NK-92 (cell line): ENCODE measurements around the gene RCAN2.

Experiments
- DNase-seq: peaks from one replicate; lab custom pipeline; 2025; ENCODE audit not compliant: unreplicated experiment; lab: John Stamatoyannopoulos, UW

RCAN2 gene

DNA sequence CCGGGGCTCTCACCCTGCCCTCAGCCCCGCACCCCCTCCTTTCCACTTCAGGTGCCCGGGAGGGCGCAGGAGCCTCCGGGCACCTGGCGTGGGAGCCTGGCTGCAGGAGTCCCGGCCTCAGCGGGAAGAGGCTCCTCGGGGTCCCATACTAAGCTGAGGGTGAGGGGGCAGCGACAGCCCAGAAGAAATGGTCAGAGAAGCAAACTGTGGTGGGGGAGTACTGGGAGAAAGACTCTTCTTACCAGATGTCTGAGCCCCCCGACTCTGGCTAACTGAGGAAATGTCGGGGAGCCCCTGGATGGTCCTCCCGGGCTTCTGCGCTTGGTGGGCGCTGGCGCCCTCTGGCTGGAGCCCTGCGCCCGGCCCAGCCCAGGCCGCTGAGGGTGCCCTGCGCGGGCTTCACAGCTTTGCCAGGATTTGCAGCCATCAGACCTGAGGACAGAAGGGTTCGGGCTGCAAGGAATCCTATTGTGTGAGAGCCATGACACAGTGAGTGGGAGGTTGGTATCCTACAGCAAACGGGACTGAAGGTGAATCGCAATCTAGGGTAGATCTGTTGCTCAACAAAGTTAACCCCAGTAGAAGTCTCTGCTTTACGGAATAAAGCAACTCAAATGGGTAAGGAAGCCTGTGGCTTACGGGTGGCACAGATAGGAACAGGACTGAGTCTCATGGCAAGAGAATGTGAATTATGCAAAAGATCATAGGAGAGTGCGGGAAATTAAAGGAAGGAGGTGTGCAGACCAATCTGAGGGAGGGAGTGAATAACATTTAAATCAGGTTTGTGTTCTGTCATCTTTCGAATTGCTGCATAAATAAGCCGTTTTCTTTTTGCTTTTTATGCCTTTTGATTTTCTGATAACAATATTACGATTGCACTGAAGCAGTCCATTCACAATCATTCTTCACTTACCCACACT lies 639 bp upstream of the RCAN2 start:
- no peak for DNase-seq

DNA sequence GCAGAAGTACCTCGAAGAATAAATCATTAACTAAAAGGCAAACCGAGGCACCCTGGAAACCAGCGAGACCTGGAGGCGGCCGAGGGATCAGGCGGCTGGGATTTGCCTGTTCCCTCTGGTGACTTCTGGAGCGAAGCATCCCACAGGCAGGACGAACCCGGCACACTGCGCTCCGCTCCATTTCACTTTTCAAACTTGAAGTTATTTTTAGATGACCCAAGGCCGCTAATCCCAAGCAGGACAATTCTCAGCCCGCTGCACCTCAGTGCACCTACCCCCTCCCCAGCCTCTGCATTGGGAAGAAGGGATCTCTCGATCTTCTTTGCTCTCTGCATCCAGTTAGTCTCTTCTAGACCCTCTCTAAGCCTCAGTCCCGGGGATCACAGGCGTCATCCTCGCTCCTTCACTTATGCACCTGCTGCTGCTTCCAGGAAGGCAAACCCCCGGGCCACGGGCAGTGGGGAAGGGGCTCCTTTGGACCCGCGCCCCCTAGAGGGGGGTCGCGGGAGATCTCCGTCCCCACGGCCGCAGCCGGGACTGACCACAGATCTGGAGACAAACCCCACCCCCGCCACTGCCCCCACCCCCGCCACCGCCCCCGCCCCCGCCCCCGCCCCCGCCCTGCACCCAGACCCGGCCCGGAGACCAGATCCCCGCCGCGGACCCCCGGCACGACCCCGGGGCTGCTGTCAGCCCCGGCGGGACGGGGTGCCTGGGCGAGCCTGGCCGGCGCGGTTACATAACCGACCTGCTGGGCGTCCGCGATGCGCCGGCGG lies 636 bp downstream of the RCAN2 start:
- no peak for DNase-seq

DNA sequence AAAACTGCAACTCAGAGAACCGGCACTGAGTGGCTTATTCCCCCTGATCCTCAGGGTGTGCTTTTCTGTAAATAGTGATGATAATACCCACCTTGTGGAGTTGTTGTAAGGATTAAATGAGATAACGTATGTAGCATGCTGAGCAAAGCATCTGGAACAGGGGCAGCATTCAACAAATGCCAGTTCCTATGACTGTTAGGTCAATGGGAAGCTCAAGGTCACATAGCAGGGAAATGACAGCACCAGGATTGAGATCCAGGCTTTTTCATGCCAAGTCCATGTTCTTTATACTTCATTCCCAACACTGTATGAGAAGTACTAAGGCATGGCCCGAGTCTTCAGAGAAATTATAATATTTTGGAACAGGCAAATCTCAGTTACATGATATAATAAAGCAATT lies 5.1 kb downstream of the RCAN2 start:
- no peak for DNase-seq

DNA sequence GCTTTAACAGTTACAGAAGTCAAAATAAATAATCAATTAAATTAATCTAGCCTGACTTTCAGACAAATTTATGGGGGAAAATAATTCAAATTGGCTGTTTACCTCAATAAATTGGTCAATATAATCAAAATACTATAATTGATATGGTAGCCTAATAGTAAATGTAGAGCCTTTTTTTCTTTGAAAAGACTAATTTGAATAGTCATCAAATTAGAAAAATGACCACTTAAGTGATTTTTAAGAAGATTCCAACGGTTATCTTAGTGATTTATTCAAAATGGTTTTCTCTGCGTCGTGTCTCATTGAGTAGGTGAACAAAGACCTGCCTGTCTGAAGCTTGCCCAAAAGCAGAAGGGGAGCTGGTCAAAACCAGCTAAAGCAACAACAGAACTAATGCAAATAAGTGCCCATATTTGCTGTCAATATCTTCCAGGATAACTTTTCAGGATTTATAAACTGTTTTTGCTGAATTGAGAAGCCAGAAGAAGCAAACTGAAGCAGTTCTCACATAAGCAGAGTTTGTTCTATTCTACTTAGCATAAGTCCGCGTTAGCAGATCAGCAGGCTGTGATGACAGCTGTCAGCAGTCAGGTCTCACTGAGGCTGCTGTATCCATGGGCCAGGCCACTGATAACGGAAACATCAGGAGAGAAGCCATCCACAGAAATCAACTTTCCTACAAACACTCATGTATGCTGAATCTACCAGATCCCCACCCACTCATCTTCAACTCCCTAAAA lies 7.0 kb downstream of the RCAN2 start:
- no peak for DNase-seq

DNA sequence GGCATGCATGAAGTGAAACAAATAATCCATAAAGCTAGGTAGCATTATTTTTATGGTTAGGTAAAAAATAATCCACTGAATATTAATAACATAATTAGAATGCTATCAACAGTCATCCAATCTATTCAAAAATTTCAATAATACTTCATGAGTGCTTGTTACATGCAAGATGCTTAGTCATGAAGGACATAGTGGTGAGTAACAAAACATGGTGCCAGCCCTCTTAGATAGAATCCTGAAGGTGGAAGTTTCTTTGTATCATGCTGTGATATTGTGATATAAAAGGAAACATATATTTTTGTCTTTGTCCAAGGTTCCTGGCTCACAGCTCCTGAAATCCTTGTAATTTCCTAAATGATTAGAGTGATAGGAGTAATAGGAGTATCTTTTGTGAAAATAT lies 14.9 kb downstream of the RCAN2 start:
- DNase-seq = no peak

DNA sequence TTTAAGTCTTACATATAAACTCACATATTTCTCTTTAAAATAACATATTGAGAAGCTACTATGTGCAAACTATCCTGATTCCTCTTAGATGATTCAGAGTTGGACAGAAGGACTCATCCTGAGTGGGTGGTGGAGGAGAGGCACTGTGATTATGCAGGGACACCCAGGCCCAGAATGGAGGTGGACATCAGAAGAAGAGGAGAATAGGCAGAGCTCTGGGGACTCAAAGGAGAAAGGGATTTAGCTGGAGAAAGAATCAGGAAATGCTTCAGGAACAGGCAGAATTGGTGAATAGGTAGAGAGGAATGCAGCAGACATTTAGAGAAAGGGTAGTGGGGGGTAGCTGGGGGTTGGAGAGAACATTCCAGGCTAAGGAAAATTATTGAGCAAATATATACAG lies 17.4 kb downstream of the RCAN2 start:
- no peak for DNase-seq

DNA sequence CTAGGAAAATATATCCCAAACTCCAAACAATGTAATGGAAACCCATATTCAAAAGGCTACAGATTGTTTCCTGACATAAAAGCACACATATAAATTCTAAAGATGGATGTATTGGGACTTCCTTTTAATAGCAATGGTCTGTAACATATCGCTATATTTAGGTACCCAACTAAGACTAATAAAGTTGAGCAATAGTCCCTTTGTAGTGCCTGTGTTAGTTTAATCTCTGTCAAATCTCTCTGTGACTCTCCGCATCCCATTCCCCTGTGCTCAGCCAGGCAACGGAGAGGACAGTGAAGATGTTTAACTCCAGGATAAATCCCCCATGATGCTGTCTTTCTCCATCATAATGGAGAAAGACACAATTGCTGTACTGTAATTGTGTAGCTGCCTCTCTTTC lies 19.0 kb downstream of the RCAN2 start:
- no peak for DNase-seq

DNA sequence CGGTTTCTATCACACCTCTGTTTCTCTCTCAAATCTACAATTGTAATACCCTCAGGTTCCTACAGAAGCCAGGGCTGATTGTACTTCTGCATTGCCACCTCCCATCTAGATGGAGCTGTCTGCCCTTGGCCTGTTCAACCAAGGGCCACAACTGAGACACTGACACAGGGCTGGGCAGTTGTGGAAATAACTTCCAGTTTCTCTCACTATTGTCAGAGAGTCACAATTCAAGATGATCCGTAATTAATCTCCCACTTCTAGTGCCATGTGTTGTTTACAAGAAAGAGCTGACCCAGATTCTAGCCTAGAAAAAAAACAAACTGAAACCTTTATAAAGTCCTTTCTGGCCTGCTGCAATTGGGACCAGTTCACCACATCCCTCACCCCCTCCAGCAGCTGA lies 22.2 kb downstream of the RCAN2 start:
- no peak for DNase-seq

DNA sequence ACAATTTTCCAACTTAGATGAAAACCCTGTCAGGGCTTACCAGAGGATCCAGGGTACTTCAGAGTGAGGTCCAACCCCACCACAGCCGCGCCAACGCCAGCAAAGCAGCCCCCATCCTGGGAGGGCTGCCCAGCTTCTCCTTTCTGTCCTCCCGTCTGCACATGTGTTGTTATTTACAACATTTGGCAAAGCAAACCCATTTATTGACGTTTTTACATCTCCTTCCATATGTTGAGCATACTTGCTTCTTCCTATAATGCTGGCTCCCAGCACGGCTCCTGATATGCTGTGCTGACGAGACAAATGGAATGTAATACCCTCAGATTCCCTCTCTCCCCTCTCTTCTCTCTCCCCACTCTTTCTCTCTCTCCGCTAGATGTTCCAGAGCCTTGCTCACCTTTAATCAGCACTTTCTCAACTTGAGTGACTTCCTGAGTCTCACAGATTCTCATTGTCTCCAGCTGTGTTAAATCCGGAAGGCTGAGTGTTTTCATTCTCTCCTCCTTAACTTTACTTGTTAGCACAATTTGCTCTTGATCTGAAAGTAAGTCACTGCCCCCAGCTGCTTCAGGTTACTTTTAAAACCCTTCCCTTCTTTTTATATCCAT lies 22.7 kb downstream of the RCAN2 start:
- DNase-seq = no peak

DNA sequence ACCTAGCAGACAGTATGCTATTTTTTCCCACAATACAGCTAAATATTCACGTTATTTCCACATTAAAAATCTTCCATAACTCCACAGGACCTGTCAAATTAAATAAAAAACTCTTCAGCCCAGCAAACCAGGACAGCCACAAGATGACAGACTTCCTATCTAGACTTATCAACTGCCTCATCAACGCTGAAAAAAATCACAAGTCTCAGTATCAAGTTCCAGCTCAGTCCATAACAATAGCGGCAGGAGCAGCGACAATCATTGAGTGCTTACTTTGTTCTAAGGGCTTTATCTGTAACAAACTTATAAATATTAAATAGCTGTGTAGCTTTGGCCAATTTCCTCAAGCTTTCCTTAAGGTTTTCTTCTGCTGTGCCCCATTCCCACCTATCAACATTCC lies 24.7 kb downstream of the RCAN2 start:
- DNase-seq = no peak

DNA sequence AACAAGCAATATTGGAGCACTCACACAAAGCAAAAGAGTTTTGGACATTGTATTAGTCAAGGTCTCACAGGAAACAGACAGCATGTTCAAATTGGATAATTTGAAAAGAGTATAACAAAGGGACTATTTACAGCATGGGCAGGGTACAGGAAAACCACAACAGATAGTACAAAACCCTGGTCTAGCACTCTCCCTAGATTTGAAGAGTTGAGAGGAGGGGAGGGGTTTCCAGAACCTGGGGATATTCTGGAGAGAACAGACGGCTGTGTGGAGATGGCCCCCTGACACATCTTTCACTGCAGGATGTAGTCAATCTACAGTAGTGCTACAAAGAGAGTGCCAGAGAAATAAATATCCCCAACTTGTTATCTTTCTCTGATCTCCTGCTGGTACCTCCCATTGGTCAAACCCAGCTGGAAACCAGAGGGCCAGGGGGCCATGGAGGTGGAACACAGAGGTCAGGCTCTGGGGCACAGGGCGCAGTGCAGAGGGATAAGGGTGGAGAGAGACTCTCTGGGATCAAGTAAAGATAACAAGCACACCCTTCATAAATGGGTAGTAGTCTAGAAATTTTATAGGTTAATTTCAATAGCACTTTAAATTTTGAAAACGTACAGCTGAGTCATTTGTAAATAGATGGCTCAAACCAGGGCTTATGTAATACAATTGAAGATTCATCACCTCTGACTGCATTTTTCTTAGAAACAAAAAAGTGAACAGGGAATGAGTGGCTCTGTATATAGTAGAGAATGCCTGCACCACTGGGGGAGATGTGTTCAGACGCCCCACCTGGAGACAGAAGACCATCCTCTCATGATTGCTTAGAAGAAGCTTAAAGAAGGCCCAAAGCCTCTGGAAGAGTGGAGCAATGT lies 25.7 kb downstream of the RCAN2 start:
- DNase-seq = no peak

DNA sequence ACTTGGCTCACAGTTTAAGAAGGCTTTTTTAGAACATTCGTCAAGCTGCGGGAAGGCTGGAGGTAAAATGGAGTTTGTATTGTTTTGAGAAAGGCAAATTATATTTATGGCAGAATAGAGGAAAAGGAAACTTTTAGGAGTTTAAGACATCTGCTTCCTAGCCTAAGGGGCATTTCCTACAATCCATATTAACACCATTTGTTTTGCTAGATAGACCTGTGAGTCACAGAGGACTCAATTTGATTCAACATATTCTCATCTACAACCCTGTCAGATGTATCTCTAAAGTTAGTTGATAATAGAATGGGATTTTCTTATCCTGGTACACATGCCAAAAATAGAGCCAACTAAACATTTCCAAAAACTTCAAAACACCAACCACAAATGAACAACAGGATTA lies 35.0 kb downstream of the RCAN2 start:
- no peak for DNase-seq

DNA sequence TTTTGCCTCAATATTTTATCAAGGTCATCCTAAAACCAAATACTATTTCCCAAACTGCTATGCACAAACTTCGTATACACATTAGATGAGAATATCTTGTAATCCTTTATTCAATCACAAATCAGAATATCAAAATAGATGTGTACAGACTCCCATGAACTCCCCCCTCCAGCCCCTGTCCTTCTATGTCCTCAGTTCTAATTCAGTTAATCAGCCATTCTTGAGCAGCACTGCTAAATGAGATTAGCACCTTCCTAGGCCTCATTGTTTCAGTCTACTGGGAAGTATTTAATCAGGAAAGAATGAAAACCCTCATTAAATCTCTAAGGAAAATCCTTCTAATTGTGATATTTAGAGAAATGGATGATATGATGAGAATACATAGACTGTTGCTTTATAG lies 36.6 kb downstream of the RCAN2 start:
- no peak for DNase-seq

DNA sequence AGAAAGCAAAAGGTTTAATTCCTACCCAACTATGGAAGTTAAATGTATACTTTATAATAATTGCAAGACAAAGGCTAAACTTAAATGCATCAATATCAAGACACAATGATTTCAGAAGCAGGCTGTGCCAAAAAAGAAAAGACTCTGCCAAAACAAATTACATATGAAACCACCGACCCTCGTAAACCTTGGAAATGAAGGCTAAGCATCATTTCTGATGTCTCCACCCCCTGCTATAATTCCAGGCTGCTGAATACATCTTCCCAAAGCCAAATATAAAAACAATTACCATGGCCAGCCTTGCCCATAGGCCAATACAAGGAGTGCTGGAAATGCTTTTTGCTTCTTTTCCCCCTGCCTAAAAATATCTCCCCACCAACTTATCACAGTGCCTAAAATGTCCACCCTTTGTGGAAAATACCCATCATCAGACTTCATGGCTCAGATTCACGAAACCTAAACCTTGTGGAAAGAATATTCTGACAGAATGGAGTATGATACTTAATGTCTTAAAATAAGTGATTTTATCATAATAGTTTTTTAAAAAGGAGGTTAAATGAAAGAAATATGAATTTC lies 37.4 kb downstream of the RCAN2 start:
- DNase-seq = no peak

DNA sequence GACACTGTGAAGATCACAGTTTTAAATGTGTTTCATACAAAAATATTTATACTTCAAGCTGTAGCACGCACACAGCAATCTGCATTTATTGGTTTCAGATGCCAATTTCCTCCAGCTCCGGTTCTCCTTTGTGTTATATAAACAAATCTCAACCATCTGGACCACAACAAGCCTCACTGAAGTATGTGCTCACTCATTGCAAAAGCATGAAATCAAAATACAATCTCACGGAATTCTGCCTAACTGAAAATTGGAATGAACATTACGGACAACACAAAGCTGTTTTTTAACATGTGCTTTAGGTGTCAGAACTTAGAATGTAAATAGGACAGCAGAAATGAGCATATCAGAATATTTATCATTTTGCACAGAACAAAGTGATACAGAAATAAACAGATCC lies 38.0 kb downstream of the RCAN2 start:
- no peak for DNase-seq

DNA sequence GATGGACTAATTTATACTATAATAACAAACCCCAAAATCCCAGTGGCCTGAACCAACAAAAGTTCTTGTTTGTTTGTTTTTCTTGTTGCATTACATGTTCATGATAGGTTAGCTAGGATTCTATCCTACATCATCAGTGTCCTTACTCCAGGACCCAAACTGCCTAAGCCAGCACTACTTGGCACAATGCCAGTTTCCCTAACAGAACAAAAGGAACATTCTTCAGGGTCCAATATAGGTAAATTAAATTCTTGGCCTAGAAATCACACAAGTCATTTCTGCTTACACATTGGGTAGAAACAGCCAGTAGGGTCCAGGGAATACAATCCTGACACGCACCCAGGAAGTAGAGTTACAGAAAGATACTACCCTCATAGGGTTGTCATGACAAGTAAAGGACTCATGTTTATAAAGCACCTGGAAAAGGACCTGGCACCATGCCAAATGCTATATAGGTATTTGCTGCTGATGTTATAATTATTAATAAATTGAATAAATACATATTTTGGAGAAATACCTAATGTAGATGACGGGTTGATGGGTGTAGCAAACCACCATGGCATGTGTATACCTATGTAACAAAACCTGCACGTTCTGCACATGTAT lies 38.8 kb downstream of the RCAN2 start:
- DNase-seq = no peak

DNA sequence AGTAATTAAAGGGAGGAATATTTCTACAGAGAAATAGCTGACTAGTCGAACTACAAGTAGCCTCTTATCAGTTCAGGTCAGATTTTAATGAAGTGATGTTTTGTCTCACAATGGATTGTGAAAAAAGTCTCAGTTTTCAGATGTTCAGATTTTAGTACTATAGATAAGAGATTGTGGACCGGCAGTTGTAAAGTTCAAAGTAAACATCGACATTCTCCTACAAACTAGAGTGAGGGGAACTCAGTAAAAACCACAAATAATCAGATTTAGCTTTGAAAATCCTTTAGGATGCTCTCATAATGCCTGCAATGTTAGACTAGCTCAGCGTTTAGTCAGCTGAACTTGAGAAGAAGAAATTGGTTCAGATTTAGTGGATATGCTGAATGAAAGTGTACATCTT lies 39.9 kb downstream of the RCAN2 start:
- DNase-seq = no peak

DNA sequence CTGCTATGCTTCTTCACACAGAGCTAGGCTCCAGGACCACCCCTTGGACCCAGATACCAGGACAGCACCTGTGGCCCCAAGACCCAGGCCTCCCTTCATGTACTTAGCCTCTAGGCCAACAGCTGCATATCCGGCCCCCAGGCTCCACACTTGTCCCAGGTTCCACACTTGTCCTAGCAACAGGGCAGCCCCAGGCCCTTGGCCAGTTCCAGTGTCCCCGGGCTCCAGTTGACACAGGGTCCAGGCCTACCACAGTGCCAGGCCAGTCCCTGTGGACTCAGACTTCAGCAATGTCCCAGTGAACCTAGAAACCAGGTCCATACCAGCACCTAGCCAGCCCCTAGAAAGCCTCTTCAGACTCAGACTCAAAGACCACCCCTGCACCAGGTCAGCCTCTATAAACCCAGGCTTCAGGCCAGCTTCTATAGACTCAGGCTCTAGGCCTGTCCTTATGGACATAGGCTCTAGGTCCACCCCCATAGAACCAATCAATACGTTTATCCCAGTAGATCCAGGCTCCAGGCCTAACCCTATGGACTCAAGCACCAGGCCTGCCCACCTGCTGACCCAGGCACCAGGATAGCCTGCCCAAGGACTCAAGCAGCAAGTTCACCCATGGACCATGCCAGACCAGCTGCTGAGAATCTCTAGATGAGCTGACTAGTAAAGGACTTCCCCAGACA lies 46.3 kb downstream of the RCAN2 start:
- DNase-seq = no peak

DNA sequence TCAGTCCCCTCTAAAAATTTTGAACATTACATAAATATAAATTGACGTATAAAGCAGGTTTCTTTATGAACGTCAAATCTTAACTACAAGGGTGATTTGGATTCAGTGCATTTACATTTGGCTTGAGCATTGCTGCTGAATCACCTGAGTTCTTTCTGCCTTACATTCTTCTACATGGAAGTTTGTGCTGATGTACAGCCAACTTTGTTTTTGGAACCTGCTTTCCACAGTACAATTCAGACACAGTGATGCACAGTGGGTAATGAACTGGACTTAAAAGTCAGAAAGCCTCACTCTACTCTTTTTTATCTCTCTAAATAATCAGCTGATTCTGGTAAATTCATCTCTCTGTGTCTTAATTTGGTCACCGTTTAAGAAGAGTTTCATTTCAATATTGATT lies 47.6 kb downstream of the RCAN2 start:
- DNase-seq = no peak
